CD4-positive, alpha-beta T cell treated with Interleukin-6 for 4 hours (primary cell): Measurements from ENCODE around the gene ADAMTS2.

Source experiments
- DNase-seq: peaks from one replicate; pipeline ENCODE4 v3.0.0-alpha.2; 2020; ENCODE audit warnings: mixed read lengths

ADAMTS2 gene

DNA sequence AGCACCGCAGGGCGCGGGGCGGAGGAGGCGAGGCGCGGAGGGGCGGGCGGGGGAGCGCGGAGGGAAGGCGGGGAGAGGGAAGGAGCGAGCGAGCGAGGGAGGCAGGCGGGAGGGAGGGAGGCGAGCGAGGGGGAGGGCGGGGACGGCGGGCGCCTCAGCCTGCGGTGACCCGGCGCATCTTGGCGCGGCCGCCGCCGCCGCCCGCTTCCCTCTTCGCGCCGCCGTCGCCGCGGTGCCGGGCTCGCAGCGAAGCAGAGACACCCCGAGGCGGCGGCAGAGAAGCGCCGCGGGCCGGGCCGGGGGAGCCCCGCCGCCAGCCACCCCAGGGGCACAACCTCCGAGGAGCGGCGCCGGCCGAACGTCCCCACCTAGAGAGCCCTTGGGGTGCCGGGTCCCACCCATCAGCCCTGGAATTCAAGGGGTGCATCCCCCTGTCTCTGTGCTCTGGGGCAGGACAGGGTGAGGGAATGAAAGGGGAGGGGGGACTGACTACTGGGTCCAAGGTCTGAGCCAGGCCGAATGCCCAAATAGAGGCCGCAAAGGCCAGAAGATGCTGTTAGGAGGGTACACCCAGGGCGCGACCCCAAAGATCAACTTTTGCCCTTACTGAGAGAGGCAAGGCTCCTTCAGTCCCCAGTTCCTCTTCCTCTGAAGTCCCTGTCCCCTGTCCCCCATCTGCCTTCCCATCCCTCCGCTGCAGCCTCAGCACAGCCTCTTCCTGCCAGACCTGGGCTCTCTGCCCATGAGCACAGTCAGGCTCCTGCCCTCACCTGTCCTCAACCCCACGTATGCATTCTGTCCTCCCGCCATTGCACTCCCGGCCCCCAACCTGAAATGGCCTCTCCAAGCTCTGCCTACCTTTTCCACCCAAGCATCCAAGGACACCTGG is at the start of gene ADAMTS2:
TSS of gene ADAMTS2 (minus strand) at position 29 of the 889 bp plus-strand sequence. CDS start 133 bp downstream, outside the sequence.
- no peak for DNase-seq

DNA sequence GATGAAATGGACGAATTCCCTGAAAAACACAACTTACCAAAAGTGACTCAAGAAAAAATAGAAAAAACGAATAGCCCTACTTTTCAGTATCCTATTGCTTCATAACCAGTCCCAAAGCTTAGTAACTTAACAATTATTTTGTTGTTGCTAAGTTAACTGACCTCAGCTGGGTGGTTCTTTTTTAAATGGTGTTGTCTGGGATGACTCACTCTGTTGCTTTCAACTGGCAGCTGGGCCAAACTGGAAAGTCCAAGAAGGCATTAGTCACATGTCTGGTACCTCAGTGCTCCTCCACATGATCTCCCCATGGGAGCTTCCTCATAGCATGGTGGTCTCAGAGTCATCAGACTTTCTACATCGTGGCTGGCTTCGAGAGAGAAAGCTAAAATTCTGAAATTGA is 47.8 kb upstream of the ADAMTS2 start:
- no peak for DNase-seq

DNA sequence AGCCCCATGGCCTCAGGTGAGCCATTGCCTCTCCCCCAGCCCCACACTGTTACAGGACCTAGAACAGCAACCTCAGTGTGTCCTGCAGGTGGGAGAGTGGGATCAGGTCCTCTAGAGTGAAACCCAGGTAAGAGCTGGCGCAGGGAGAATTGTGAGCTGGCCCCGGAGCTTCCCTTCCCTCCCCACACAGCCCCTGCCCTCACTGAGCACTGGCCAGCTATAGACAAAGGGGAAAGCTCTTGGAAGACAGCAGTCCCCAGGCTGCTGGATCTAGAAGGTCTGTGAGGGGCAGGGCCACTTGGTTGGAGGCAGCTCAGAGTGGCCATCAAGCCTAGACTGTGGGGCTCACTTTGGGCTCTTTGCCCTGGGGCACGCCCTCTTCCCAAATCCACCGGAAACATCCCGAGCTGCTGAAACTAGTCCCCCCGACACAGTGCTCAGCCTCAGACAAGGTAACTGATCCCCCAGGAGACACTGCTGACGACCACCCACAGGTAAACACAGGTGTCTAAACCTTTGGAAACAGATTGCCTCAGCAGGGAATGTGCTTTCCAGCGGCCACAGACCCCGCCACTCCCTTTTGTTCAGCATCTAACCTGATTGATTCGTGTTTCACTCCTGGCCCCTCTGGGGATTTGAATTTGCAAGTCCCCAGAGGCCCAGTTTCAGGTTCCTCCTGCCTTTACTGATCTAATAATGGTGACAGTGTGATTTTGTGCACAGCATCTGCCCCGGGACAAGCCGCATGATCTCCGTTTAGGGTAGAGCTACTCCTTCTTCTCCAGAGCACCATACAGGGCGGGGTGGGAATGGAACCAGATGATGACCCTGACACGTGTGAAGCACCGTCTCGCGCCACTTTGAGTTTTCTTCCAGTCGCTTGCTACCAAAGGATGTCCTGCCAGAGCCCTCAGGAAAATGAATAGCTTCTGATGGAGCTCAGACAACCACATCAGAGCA is 42.2 kb upstream of the ADAMTS2 start:
- no peak for DNase-seq

DNA sequence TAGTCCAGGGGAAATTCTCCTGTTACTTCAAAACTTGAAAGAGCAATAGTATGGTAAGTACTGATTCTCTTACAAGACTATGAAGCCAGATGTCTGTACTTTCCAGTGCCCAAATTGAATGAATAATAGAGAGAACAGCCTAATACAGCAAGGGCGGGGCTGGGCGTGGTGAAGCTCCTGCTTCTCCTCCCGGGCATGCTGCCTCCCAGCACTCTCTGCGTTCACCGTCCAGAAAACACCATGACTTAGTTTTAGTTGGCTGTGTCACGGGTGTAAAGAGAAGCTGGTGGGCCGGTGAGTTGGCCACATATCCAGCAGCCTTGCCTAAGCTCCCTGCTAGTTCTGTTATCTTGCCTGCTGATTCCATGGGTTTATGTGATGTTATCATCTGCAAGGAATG is 40.7 kb upstream of the ADAMTS2 start:
- no peak for DNase-seq

DNA sequence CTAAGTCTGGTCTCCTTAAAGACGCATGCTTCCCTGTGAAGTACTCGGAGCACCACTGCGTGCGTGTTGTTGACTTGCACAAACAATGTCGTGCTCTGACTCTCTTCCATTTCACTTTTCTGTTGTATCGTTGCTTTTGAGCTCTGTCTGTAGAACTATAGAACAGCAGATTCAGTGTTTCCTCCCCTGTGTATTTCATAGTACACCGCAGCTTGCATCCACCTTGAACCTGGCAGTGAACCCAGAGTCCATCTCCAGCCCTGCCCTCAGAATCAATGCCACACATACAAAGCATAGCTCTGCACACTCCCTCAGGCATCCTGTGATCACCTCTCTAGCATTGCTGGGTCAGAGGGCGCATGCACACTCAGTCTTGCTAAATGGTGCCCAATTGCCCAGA is 37.2 kb upstream of the ADAMTS2 start:
- DNase-seq: no peak

DNA sequence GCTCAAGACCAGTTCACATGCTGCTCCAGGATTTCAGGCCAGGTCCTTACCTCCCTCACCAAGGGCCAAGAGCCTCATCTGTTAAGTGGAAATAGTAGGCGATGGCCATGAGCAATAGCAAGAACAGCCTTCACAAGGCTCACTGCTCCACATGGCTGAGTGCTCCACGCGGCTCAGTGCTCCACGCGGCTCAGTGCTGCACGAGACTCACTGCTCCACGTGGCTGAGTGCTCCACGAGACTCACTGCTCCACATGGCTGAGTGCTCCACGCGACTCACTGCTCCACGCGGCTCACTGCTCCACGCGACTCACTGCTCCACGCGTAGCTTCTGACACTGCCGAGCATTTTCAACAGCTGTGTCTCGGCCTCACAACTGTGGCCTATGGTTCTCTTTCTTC is 36.4 kb upstream of the ADAMTS2 start:
- DNase-seq: no peak

DNA sequence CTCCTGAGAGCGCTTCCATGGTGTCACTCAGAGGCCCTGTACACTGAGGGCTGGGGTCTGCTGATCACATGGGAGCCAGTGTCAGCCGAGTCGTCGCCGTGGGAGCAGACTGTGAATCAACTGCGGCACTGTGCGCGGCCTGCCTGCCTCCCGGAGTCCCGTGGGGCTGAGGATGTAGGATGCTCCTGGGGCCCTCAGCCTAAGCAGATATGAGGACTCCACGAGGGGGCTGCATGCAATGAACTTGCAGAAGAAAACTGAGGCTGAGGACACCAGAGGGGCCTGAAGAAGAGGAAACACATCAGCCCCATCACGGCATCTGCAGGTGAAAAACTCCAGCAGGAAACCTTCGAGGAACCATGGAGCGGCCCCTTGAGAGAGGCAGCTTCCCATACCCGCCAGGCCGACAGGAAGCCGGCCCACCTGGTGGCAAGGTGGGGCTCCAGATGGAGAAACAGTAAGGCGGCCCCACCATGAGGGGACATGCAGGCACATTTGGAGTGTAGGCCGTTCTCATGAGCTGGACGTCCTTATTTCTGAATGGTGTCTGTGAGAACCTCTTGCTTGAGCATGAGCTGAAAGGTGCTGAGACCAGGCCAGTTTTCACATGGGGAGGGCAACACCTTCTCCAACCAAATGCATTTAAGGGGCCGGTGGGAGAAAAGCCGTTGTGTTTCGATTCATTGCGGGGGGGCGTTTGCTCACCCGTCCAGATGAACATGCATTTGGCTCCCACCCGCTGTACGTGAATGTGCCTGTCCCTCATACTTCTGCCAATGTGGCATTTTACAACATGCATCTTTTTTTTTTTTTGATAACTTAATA is 35.2 kb upstream of the ADAMTS2 start:
- no peak for DNase-seq

DNA sequence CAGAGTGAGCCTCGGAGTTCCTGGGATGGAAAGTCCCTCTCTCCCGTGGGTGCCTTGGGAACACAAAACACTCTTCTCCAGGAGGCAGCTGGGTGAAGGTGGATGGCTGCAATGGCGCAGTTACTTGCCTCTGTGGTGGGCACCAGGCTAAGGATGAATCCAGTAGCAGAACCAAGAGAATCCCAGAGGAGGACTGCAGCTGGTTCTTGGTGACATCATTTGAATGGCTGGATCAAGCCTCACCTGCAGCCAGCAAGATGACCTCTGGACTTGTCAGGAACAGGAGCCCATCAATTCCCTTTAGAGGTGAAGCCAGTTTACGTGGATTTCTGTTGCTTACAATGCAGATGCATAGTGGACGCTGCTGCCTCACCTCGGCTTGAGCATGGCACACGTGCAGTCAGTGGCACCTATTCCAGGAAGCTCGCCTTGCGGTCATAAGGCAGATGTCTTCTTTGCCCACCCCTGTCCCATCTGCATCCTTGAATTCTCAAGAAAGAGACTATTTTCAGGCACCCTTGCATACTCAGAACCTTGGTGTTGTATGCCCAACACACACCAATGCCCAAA is 34.1 kb upstream of the ADAMTS2 start:
- DNase-seq: no peak

DNA sequence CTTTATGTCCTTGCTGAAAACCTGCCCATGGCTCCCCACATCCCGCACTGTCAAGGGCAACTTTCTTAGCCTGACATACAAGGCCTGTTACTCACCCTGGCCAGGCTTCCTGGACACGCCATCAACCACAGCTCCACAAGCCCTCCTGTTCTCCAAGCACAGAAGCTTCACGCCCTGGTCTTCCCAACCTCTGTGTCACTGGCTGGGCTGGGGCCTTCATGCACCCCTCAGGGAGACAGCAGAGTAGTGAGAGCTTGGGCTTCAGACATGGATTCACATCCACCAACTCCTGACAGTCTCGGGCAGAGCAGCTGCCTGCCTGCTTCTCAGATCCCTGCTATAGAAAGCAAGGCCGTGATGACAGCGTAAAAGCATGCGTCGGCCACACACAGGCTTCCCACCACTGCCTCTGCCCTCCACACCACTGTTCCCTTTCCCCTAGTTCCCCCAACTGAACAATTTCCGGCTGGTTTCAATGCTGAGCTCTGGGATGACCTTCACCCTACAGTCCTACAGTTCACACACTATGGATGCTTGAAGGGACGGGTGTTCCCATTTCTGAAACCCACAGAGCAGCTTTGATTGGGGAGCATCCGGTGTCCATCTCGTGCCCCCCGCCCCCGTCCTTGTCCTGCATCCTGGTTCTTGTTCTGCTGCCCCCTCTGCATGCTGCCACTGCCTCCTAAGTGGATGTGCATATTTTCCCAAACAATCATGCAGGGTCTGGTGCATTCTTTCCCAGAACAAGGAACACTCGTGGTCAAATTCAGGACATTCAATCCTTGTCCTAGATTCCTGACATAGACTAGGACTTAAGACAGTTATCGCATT is 33.4 kb upstream of the ADAMTS2 start:
- no peak for DNase-seq

DNA sequence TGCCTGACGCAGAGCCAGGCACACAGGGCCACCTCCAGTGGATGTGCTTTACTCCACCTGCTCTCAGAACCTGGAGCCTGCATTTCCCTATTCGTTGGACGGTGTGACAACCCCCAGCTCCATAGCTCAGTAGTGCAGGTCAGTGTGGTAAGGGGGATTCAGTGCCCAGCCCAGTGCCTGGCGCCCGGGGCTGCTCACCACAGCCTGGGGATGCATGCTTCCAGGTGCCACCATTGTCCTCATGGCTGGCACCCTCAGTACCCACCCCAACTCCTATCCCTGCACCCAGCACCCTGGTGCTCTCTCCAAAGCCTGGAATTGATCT is 32.8 kb upstream of the ADAMTS2 start:
- DNase-seq: no peak

DNA sequence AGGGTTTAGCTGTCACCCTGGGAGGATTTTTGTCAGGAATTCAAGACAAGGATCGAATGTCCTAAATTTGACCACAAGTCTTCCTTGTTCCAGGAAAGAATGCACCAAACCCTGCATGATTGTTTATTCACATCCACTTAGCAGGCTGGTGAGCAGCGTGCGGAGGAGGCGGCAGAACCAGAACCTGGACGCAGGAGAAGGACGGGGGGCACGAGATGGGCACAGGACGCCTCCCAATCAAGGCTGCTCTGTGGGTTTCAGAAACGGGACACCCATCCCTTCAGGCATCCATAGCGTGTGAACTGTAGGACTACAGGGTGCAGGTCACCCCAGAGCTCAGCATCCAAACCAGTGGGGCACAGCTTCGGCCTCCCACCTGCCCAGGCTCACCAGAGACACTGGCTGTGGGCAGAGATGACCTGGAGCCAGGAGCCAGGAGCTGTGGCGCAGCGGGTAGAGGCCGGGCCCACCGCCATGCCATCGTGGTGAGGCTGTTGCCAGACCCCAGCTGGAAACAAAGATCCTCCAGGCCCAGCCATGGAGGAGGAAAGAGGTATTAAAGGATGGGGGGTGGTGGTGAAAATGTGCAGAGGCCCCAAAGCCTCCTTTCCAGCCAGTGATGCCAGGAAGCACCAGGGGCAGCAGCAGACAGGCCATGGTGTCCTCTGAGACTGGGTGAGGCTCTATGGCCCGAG is 32.3 kb upstream of the ADAMTS2 start:
- no peak for DNase-seq

DNA sequence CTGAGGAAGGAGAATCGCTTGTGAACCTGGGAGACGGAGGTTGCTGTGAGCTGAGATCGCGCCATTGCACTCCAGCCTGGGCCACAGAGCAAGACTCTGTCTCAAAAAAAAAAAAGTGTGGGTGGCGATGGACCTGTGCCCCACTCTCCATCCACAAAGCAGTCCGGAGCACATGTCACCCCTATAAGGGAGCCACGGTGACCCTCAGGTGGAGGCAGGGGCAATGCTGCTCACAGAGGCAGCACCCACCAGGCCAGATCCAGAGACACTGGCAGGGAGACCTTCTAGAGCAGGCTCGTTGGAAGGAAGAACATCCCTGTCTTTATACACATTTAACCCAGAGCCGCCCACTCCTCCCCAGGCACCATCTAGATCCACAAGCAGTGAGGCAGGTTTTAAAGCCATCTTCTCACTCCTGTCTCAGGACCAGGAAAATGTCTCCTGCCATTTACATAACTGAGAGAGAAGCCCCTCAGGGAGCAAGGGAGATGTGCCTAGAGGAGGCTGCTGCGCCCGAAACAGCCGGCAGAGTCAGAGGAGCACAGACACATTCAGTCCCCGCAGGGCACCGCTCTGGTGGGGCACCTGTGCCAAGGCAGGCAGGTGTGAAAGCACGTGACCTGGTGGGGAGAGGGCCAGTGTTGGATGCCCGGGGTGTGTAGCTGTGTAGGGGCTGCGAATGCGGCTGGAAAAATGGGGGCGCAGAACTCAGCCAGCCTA is 31.6 kb upstream of the ADAMTS2 start:
- DNase-seq: no peak

DNA sequence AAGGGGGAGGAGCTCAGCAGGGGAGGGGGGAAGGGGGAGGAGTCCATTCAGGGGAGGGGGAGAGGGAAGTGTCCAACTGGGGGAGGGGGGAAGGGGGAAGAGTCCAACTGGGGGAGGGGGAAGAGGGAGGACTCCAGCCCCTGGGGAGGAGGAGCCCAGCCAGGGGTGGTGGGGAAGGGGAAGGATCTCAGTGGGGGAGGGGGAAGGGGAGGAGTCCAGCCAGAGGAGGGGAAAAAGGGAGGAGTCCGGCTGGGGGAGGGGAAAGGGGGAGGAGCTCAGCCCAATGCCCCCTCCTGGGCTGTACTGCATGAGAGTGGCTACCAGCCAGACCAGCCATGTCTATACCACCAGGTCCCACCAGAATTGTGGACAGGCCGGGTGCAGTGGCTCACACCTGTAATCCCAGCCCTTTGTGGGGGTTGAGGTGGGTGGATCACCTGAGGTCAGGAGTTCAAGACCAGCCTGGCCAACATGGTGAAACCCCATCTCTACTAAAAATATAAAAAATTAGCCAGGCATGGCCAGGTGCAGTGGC is 30.6 kb upstream of the ADAMTS2 start:
- no peak for DNase-seq

DNA sequence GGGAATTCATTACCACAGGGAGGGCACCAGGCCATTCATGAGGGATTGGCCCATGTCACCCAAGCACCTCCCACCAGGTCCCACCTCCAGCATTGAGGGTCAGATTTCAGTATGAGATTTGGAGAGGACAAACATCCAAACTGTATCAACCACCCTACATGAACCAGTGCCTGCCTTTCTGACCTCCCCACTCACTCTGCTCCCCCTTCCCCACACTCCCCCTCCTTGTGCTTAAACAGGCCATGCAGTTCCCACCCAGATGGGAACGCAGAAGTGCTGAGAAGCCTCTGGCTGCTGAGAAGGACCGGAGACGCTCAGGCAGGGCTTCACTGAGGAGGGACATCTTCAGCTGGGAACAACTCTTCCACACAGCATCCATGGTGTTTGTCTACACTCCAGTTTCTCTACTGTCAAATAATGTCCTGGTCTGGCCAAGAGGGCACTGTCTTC is 30.0 kb upstream of the ADAMTS2 start:
- no peak for DNase-seq

DNA sequence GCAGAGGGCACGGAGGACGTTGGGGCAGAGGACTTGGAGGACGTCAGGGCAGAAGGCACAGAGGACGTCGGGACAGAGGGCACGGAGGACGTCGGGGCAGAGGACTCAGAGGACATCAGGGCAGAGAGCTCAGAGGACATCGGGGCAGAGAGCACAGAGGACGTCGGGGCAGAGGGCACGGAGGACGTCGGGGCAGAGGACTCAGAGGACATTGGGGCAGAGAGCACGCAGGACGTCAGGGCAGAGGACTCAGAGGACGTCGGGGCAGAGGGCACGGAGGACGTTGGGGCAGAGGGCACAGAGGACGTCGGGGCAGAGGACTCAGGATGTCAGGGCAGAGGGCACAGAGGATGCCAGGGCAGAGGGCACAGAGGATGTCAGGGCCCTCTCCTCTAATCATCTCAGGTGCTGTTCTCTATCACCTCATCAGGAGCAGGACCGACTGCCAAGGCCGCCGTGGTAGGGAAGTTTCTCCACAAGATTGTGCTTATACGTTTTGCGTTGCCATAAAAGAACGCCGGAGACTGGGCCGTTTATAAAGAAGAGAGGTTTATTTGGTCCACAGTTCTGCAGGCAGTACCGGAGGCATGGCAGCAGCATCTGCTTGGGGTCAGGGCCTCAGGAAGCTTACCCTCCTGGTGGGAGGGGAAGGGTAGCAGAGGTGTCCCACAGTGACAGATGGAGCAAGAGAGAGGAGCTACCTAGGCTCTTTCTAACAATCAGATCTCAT is 29.4 kb upstream of the ADAMTS2 start:
- DNase-seq: no peak

DNA sequence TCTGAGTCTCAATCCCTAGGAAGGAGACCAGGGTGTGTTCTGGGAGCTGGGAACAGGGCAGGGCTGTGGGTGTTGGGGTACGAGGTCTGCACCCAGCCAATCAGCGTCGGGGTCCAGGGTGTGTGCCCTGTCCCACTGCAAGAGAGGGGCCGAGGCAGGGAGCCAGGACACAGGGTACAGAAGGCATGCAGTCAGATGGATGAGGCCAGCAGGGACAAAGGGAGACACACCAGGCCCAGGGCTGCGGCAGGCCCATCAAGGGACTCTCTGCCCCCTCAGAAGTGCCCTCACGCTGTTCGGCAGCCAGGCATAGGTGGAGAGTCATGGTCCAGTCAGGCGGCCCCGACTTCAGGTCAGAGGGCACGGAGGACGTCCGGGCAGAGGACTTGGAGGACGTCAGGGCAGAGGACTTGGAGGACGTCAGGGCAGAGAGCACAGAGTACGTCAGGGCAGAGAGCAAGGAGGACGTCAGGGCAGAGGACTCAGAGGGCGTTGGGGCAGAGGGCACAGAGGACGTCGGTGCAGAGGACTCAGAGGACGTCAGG is 28.8 kb upstream of the ADAMTS2 start:
- DNase-seq: no peak

DNA sequence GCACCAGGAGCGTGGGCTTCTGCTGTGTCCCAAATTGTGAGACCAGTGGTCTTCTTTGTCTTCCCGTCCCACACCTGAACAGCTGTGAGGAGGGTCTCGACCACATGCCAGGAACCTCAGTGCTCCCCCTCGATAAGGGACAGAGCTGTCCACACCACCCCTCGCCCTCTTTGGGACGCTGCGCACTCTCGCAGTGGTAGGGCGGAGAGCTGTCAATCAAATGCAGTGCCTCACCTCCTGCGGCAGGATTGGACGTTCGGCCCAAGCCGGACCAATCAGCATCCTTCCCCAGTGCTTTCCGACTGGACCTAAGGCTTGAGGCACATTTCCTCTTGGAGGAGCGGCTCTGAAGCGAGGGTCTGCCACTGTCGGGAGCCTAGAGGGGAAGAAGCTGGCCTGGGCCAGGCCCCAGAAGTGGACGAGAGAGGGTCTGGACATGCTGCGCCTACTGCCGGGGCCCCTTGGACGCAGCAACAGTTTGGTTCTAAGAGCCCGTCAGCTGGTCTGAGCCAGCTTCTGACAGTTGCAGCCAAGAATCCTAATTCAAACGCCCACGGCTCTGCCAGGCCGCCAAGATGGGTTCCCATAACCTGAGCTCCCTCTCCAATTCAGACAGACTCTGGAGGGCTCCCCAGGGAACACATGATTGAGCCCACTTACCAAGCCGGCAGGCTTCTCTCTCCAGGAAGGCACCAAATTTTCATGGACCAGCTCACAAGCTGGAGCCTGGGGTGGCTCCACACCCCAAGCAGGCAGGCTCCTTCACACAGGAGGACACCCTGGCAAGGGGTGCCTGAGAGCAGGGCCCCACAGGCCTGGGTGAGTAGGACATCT is 28.1 kb upstream of the ADAMTS2 start:
- DNase-seq: no peak
